HCT116 (cell line): ENCODE measurements around the gene CCDC74B.
"Not testable (repeated sequence)": the region's sequence is repeated elsewhere in the genome, so short reads cannot be mapped to it uniquely, and the experiment has no call there.

Experiments
- CTCF ChIP-seq, 3 experiments: fragments of 200-600 bp in 1 of 3; sonication (generic) in 1 of 3; IDR thresholded peaks in 2 of 3; conservative IDR thresholded peaks in 1 of 3; 2 replicates each; pipeline ENCODE4 v1.5.1; 2012 to 2017; ENCODE audit warnings: low read depth in 2 of 3, low read length in 2 of 3, antibody characterized with exemption in 1 of 3, borderline replicate concordance in 1 of 3, control low read depth in 1 of 3, mild to moderate bottlenecking in 1 of 3, mixed read lengths in 1 of 3, mixed run types in 1 of 3, moderate library complexity in 1 of 3; ENCODE audit not compliant: insufficient read depth in 1 of 3
- ELF1 ChIP-seq: IDR thresholded peaks from 2 replicates; pipeline ENCODE4 v1.6.1; 2012; ENCODE audit warnings: low read depth, borderline replicate concordance
- EZH2 ChIP-seq: fragments of 200-600 bp; sonication (generic); IDR thresholded peaks from 2 replicates; pipeline ENCODE4 v1.6.1; 2017; ENCODE audit warnings: antibody characterized with exemption, mixed run types
- POLR2AphosphoS5 ChIP-seq: IDR thresholded peaks from 2 replicates; pipeline ENCODE4 v1.6.1; 2011; ENCODE audit warnings: mild to moderate bottlenecking, low read depth, low read length, moderate library complexity
- YY1 ChIP-seq: IDR thresholded peaks from 2 replicates; pipeline ENCODE4 v1.6.1; 2011; ENCODE audit warnings: low read length, low read depth, moderate library complexity, mild to moderate bottlenecking; ENCODE audit not compliant: insufficient replicate concordance; ENCODE audit errors: extremely low read depth
- ZFX ChIP-seq: fragments of 450-650 bp; IDR thresholded peaks from 2 replicates; pipeline ENCODE4 v1.6.1; 2017

GRCh38 chr2:130157825-130158514 is 13.1 kb upstream of the CCDC74B start:
- not testable (repeated sequence) for TF ChIP-seq ZFX; EZH2; CTCF (IDR thresholded peaks at IDR 0.05 in 2 of 3, conservative IDR thresholded peaks at IDR 0.05 in 1 of 3; ENCODE audit: borderline replicate concordance in 1 of 3, insufficient read depth in 1 of 3, low read depth in 2 of 3, low read length in 2 of 3); ELF1; POLR2AphosphoS5; YY1
